Esophagus muscularis mucosa (tissue), 4 donors: ENCODE measurements around the gene GLIS2.
"Not testable (repeated sequence)": the region's sequence is repeated elsewhere in the genome, so short reads cannot be mapped to it uniquely, and the experiment has no call there.

Source experiments
- CTCF ChIP-seq, 3 experiments: fragments of 200-600 bp in 2 of 3; fragments of 450-650 bp in 1 of 3; sonication (generic) in 2 of 3; IDR thresholded peaks; one replicate each; pipeline ENCODE4 v1.5.1; 2017 to 2019; ENCODE audit warnings: antibody characterized with exemption in 3 of 3, mild to moderate bottlenecking in 2 of 3, moderate library complexity in 1 of 3
- EP300 ChIP-seq: sonication (generic); formaldehyde crosslinking; IDR thresholded peaks from one replicate; pipeline ENCODE4 v1.6.1; 2017; ENCODE audit warnings: antibody characterized with exemption
- POLR2A ChIP-seq: fragments of 450-650 bp; IDR thresholded peaks from one replicate; pipeline ENCODE4 v1.6.1; 2017; ENCODE audit warnings: antibody characterized with exemption, moderate library complexity, mild to moderate bottlenecking, low read depth
- POLR2AphosphoS5 ChIP-seq, 2 donors: sonication (generic); formaldehyde crosslinking; IDR thresholded peaks; one replicate each; pipeline ENCODE4 v1.6.1; 2017; ENCODE audit warnings: antibody characterized with exemption in 2 of 2

GRCh38 chr16:4333714-4334113, 17.8 kb downstream of the GLIS2 start:
- not testable (repeated sequence) for TF ChIP-seq CTCF (IDR thresholded peaks at IDR 0.05); POLR2A; EP300; POLR2AphosphoS5 (IDR thresholded peaks at IDR 0.05)
